NB4 (cell line): ENCODE results near the gene POLR2F.

Experiments used
- DNase-seq: peaks from one replicate; pipeline ENCODE4 v3.0.0; 2010; ENCODE audit warnings: low read depth
- H3K4me3 ChIP-seq: one replicate; pipeline ENCODE4 v1.5.1; 2011; ENCODE audit warnings: mild to moderate bottlenecking, low read depth, low read length, moderate library complexity
- CTCF ChIP-seq: IDR thresholded peaks from one replicate; pipeline ENCODE4 v1.5.1; 2012; ENCODE audit warnings: low read depth, low read length
- MAX ChIP-seq: IDR thresholded peaks from 2 replicates; pipeline ENCODE4 v1.6.1; 2011; ENCODE audit warnings: low read depth, low read length
- MYC ChIP-seq: IDR thresholded peaks from 2 replicates; pipeline ENCODE4 v1.6.1; 2011; ENCODE audit warnings: low read depth, low read length
- POLR2A ChIP-seq: IDR thresholded peaks from 2 replicates; pipeline ENCODE4 v1.6.1; 2011; ENCODE audit warnings: mild to moderate bottlenecking; ENCODE audit not compliant: insufficient read length; ENCODE audit errors: extremely low read depth

POLR2F gene

GRCh38 chr22:37994049-37994448 is 40.5 kb downstream of the POLR2F start:
- DNase-seq, result peak; percentile 24
- TF ChIP-seq MYC, result no peak
- no peak overlapping the region for H3K4me3 ChIP-seq

- no peak overlapping the region for H3K4me3 ChIP-seq
- no peak for DNase-seq
- TF ChIP-seq MYC, result no peak
- TF ChIP-seq CTCF, result no peak
- no peak for TF ChIP-seq POLR2A
- no peak for TF ChIP-seq MAX
Observed at GRCh38 chr22:37994982-37995381, 41.5 kb downstream of the POLR2F start.

GRCh38 chr22:37995460-37995859 is 42.0 kb downstream of the POLR2F start:
- no peak overlapping the region for H3K4me3 ChIP-seq
- DNase-seq, result no peak
- TF ChIP-seq MAX (no peak), CTCF (no peak), MYC (no peak), POLR2A (no peak)

- H3K4me3 ChIP-seq, result no peak overlapping the region
- peak; percentile 91 for DNase-seq
- TF ChIP-seq MYC (no peak), POLR2A (no peak), CTCF (no peak), MAX (no peak)
Observed at GRCh38 chr22:37996079-37996478, 42.6 kb downstream of the POLR2F start.

GRCh38 chr22:37996515-37997246 is 43.2 kb downstream of the POLR2F start:
- DNase-seq, result no peak
- no peak overlapping the region for H3K4me3 ChIP-seq
- no peak for TF ChIP-seq CTCF
- TF ChIP-seq MYC, result no peak
- TF ChIP-seq POLR2A, result no peak
- no peak for TF ChIP-seq MAX

GRCh38 chr22:37998543-37998942 is 45.0 kb downstream of the POLR2F start:
- TF ChIP-seq MYC (no peak), CTCF (no peak), MAX (no peak), POLR2A (no peak)

More at GRCh38 chr22:37998543-37998942, 45.0 kb downstream of the POLR2F start:
- no peak for DNase-seq
- H3K4me3 ChIP-seq, result no peak overlapping the region
